ENCODE data around the gene ULK4.

Gene ULK4

GRCh38 chr3:41602121-41602520 is 359.8 kb downstream of the ULK4 start:
- no peak for TF ChIP-seq ZNF274 (IDR thresholded peaks at IDR 0.05; ENCODE audit: low read depth, low read length)

GRCh38 chr3:41601404-41601987 is 360.4 kb downstream of the ULK4 start:
- H3K4me3 ChIP-seq (ENCODE audit: low read length), result no peak overlapping the region
- no peak for TF ChIP-seq ZNF274 (IDR thresholded peaks at IDR 0.05; ENCODE audit: low read depth, low read length)

More at GRCh38 chr3:41602121-41602520, 359.8 kb downstream of the ULK4 start:
- no peak overlapping the region for H3K4me3 ChIP-seq (ENCODE audit: low read length)

GRCh38 chr3:41600616-41601015 is 361.3 kb downstream of the ULK4 start:
- no peak for TF ChIP-seq ZNF274 (IDR thresholded peaks at IDR 0.05; ENCODE audit: low read depth, low read length)

GRCh38 chr3:41599127-41599484 is 362.8 kb downstream of the ULK4 start:
- no peak overlapping the region for H3K4me3 ChIP-seq (ENCODE audit: low read length)
- TF ChIP-seq ZNF274 (IDR thresholded peaks at IDR 0.05; ENCODE audit: low read depth, low read length), result no peak

More at GRCh38 chr3:41600616-41601015, 361.3 kb downstream of the ULK4 start:
- no peak overlapping the region for H3K4me3 ChIP-seq (ENCODE audit: low read length)

GRCh38 chr3:41598402-41599126 is 363.3 kb downstream of the ULK4 start:
- TF ChIP-seq ZNF274 (IDR thresholded peaks at IDR 0.05; ENCODE audit: low read depth, low read length), result no peak

GRCh38 chr3:41593774-41594173 is 368.1 kb downstream of the ULK4 start:
- no peak overlapping the region for H3K4me3 ChIP-seq (ENCODE audit: low read length)
- no peak for TF ChIP-seq ZNF274 (IDR thresholded peaks at IDR 0.05; ENCODE audit: low read depth, low read length)

More at GRCh38 chr3:41598402-41599126, 363.3 kb downstream of the ULK4 start:
- H3K4me3 ChIP-seq (ENCODE audit: low read length), result no peak overlapping the region

GRCh38 chr3:41592753-41593510 is 369.0 kb downstream of the ULK4 start:
- no peak overlapping the region for H3K4me3 ChIP-seq (ENCODE audit: low read length)
- TF ChIP-seq ZNF274 (IDR thresholded peaks at IDR 0.05; ENCODE audit: low read depth, low read length), result no peak

GRCh38 chr3:41583014-41583413 is 378.9 kb downstream of the ULK4 start:
- no peak overlapping the region for H3K4me3 ChIP-seq (ENCODE audit: low read length)
- TF ChIP-seq ZNF274 (IDR thresholded peaks at IDR 0.05; ENCODE audit: low read depth, low read length), result no peak

- no peak overlapping the region for H3K4me3 ChIP-seq (ENCODE audit: low read length)
- TF ChIP-seq ZNF274 (IDR thresholded peaks at IDR 0.05; ENCODE audit: low read depth, low read length), result no peak
Measured at GRCh38 chr3:41581700-41582099, 380.2 kb downstream of the ULK4 start.

GRCh38 chr3:41580274-41580959 is 381.5 kb downstream of the ULK4 start:
- H3K4me3 ChIP-seq (ENCODE audit: low read length), result no peak overlapping the region
- no peak for TF ChIP-seq ZNF274 (IDR thresholded peaks at IDR 0.05; ENCODE audit: low read depth, low read length)

GRCh38 chr3:41579861-41580260 is 382.0 kb downstream of the ULK4 start:
- H3K4me3 ChIP-seq (ENCODE audit: low read length), result no peak overlapping the region
- TF ChIP-seq ZNF274 (IDR thresholded peaks at IDR 0.05; ENCODE audit: low read depth, low read length), result no peak

- TF ChIP-seq ZNF274 (IDR thresholded peaks at IDR 0.05; ENCODE audit: low read depth, low read length), result no peak
- H3K4me3 ChIP-seq (ENCODE audit: low read length), result no peak overlapping the region
Measured at GRCh38 chr3:41578798-41579197, 383.1 kb downstream of the ULK4 start.

- TF ChIP-seq ZNF274 (IDR thresholded peaks at IDR 0.05; ENCODE audit: low read depth, low read length), result no peak
- H3K4me3 ChIP-seq (ENCODE audit: low read length), result no peak overlapping the region
Measured at GRCh38 chr3:41575724-41576123, 386.2 kb downstream of the ULK4 start.

- TF ChIP-seq ZNF274 (IDR thresholded peaks at IDR 0.05; ENCODE audit: low read depth, low read length), result no peak
- no peak overlapping the region for H3K4me3 ChIP-seq (ENCODE audit: low read length)
Measured at GRCh38 chr3:41574900-41575299, 387.0 kb downstream of the ULK4 start.

Data from GM08714 (cell line).